H9 (cell line): Measurements from ENCODE around the gene BOD1L1. TPM values are rescaled to one million over a fixed set of nuclear protein-coding genes. Genes with fewer than 3 reads are reported as not detected.

Source experiments
- DNase-seq: peaks from one replicate; pipeline ENCODE4 v3.0.0-alpha.2; 2017
- H2AFZ ChIP-seq: one replicate; pipeline ENCODE4 v1.6.1; 2013; ENCODE audit warnings: mild to moderate bottlenecking, low read length, control low read depth, moderate library complexity
- H2AK5ac ChIP-seq: 2 replicates; pipeline ENCODE4 v1.6.1; 2013; ENCODE audit warnings: low read length, control low read depth, mixed read lengths; ENCODE audit not compliant: insufficient read length
- H2BK120ac ChIP-seq: one replicate; pipeline ENCODE4 v1.6.1; 2013; ENCODE audit warnings: low read depth, mild to moderate bottlenecking, low read length, control low read depth, inconsistent platforms; ENCODE audit not compliant: poor library complexity, severe bottlenecking
- H2BK12ac ChIP-seq: 2 replicates; pipeline ENCODE4 v1.6.1; 2013; ENCODE audit warnings: low read length, control low read depth, mixed read lengths, low read depth; ENCODE audit not compliant: insufficient read length
- H2BK15ac ChIP-seq: 2 replicates; pipeline ENCODE4 v1.6.1; 2013; ENCODE audit warnings: low read depth, low read length, control low read depth
- H2BK20ac ChIP-seq: one replicate; pipeline ENCODE4 v1.6.1; 2013; ENCODE audit warnings: low read depth, mild to moderate bottlenecking, low read length, control low read depth, inconsistent platforms; ENCODE audit not compliant: poor library complexity, severe bottlenecking
- H2BK5ac ChIP-seq: 2 replicates; pipeline ENCODE4 v1.6.1; 2013; ENCODE audit warnings: low read length, control low read depth, mixed read lengths; ENCODE audit not compliant: insufficient read length
- H3K14ac ChIP-seq: 2 replicates; pipeline ENCODE4 v1.6.1; 2013; ENCODE audit warnings: low read length, control low read depth; ENCODE audit not compliant: insufficient read depth
- H3K18ac ChIP-seq: 2 replicates; pipeline ENCODE4 v1.6.1; 2013; ENCODE audit warnings: low read depth, mild to moderate bottlenecking, mixed read lengths, low read length, control low read depth; ENCODE audit not compliant: insufficient read length
- H3K23ac ChIP-seq: 2 replicates; pipeline ENCODE4 v1.6.1; 2013; ENCODE audit warnings: low read length, control low read depth, mixed read lengths, low read depth; ENCODE audit not compliant: insufficient read length
- H3K23me2 ChIP-seq: 2 replicates; pipeline ENCODE4 v1.6.1; 2013; ENCODE audit warnings: low read depth, mild to moderate bottlenecking, mixed read lengths, low read length, control low read depth; ENCODE audit not compliant: insufficient read length, poor library complexity, severe bottlenecking
- H3K27ac ChIP-seq: 2 replicates; pipeline ENCODE4 v1.5.1; 2013; ENCODE audit warnings: low read length, control low read depth, mixed read lengths, low read depth; ENCODE audit not compliant: insufficient read length
- H3K27me3 ChIP-seq: 2 replicates; pipeline ENCODE4 v1.6.1; 2013; ENCODE audit warnings: low read length, control low read depth, inconsistent platforms; ENCODE audit not compliant: insufficient read depth
- H3K4ac ChIP-seq: 2 replicates; pipeline ENCODE4 v1.6.1; 2013; ENCODE audit warnings: low read depth, mild to moderate bottlenecking, control low read depth, inconsistent platforms, low read length, moderate library complexity
- H3K4me1 ChIP-seq: 2 replicates; pipeline ENCODE4 v1.6.1; 2013; ENCODE audit warnings: low read length, control low read depth, inconsistent platforms; ENCODE audit not compliant: insufficient read depth
- H3K4me2 ChIP-seq: 2 replicates; pipeline ENCODE4 v1.6.1; 2013; ENCODE audit warnings: low read length, control low read depth, mixed read lengths; ENCODE audit not compliant: insufficient read length, insufficient read depth
- H3K56ac ChIP-seq: 2 replicates; pipeline ENCODE4 v1.6.1; 2013; ENCODE audit warnings: low read depth, mild to moderate bottlenecking, mixed read lengths, low read length, control low read depth; ENCODE audit not compliant: insufficient read length
- H3K79me1 ChIP-seq: 2 replicates; pipeline ENCODE4 v1.6.1; 2013; ENCODE audit warnings: low read depth, mild to moderate bottlenecking, moderate library complexity, low read length, control low read depth, inconsistent platforms; ENCODE audit not compliant: insufficient read depth, poor library complexity, severe bottlenecking
- H3K79me2 ChIP-seq: 2 replicates; pipeline ENCODE4 v1.6.1; 2013; ENCODE audit warnings: low read length, control low read depth, inconsistent platforms; ENCODE audit not compliant: insufficient read depth
- H3K9ac ChIP-seq: 2 replicates; pipeline ENCODE4 v1.6.1; 2013; ENCODE audit warnings: low read length, control low read depth, mixed read lengths; ENCODE audit not compliant: insufficient read length; ENCODE audit errors: extremely low read depth
- H3K9me3 ChIP-seq: one replicate; pipeline ENCODE4 v1.6.1; 2013; ENCODE audit warnings: low read depth, low read length, inconsistent platforms; ENCODE audit not compliant: control insufficient read depth
- H3T11ph ChIP-seq: one replicate; pipeline ENCODE4 v1.6.1; 2013; ENCODE audit warnings: mild to moderate bottlenecking, low read length, control low read depth, inconsistent platforms
- H4K20me1 ChIP-seq: one replicate; pipeline ENCODE4 v1.6.1; 2013; ENCODE audit not compliant: control insufficient read depth, insufficient read length, insufficient read depth
- H4K5ac ChIP-seq: 2 replicates; pipeline ENCODE4 v1.6.1; 2013; ENCODE audit warnings: low read depth, mild to moderate bottlenecking, mixed read lengths, low read length, control low read depth; ENCODE audit not compliant: insufficient read length
- H4K8ac ChIP-seq: replicated peaks from 2 replicates; pipeline ENCODE4 v1.6.1; 2013; ENCODE audit warnings: low read length, control low read depth, mixed read lengths, low read depth; ENCODE audit not compliant: insufficient read length
- H4K91ac ChIP-seq: 2 replicates; pipeline ENCODE4 v1.6.1; 2013; ENCODE audit warnings: low read depth, mild to moderate bottlenecking, moderate library complexity, mixed read lengths, low read length, control low read depth; ENCODE audit not compliant: insufficient read length
- H3K27ac Mint-ChIP-seq, 3 experiments: 2 replicates in 2 of 3; 3 replicates in 1 of 3; pipeline ENCODE4 v1.8.0; 2020 to 2021; ENCODE audit warnings: mixed read lengths in 3 of 3, mild to moderate bottlenecking in 1 of 3, moderate library complexity in 1 of 3
- H3K27me3 Mint-ChIP-seq: 2 replicates; pipeline ENCODE4 v1.8.0; 2021; ENCODE audit warnings: low read depth, mild to moderate bottlenecking, moderate library complexity, mixed read lengths
- H3K36me3 Mint-ChIP-seq, 3 experiments: 2 replicates in 2 of 3; 3 replicates in 1 of 3; pipeline ENCODE4 v1.8.0; 2020 to 2021; ENCODE audit warnings: low read depth in 3 of 3, mixed read lengths in 3 of 3; ENCODE audit not compliant: insufficient read depth in 1 of 3
- H3K4me1 Mint-ChIP-seq, 2 experiments: 2 replicates each; pipeline ENCODE4 v1.8.0; 2020; ENCODE audit warnings: mixed read lengths in 2 of 2
- H3K4me3 Mint-ChIP-seq, 2 experiments: 2 replicates in 1 of 2; 3 replicates in 1 of 2; pipeline ENCODE4 v1.8.0; 2020 to 2021; ENCODE audit warnings: mild to moderate bottlenecking in 2 of 2, mixed read lengths in 2 of 2, moderate library complexity in 1 of 2
- H3K9me3 Mint-ChIP-seq, 2 experiments: 2 replicates in 1 of 2; 3 replicates in 1 of 2; pipeline ENCODE4 v1.8.0; 2020; ENCODE audit warnings: mild to moderate bottlenecking in 2 of 2, mixed read lengths in 2 of 2, moderate library complexity in 1 of 2
- WGBS: extraction: QIAGEN DNeasy Blood & Tissue Kit; methylation state at CpG from one replicate; pipeline ENCODE4 v1.1.7; 2013; ENCODE audit warnings: missing lambda C conversion rate, low lambda C conversion rate, mixed read lengths; ENCODE audit not compliant: insufficient read length; ENCODE audit errors: extremely low coverage; 5-methylcytosine and 5-hydroxymethylcytosine counted together
- total RNA-seq: library from RNA; stranded (reverse); gene quantifications from 2 replicates; pipeline ENCODE4 v1.2.1, GENCODE V29; 2021
- TF ChIP-seq, protein P1 (sequence below): fragments of 200-600 bp; sonication (generic); conservative IDR thresholded peaks from 3 replicates; pipeline ENCODE4 v1.8.0; 2021; ENCODE audit warnings: antibody characterized with exemption, mild to moderate bottlenecking

The BOD1L1 gene
- total RNA-seq, 1 experiment from 2014 or later, result 37.8 TPM

DNA sequence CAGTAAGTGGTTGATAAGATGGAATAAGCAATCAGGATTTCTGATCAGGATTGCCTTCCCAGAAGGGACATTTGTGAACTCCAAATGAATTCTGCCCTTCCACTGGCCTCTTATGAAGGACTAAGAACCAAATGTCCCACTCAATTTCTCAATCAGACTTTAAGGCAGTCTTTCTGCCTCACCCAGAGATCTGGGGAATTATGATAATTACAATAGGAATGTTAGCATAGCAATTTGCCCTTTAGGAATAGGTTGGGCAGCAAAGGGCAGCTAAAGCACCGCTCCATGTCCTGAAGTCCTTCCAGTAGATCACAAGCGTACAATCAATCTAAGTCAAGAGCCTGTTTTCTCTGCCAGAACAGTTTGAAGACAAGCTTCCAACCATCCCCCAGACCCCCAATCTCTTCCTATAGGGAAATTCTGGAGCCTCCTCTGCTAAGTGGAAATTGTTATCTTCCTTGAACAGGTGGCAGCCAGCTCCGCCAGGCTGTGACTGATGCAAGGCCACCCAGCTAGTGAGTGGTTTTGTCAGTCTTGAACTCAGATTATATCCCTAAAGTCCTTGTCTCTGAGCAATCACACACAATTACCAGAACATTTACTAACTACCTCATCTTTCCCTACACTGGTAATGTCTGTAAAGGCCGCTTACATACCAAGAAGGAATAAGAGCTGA lies 101.8 kb downstream of the BOD1L1 start:
- Mint-ChIP-seq H3K27ac (no peak overlapping the region), H3K4me1 (peaks cover 26 to 36% of the 10 kb centered on the region in 2 experiments)
- peaks cover 94% of the 10 kb centered on the region for H3K27me3 ChIP-seq

More for the DNA sequence above, 101.8 kb downstream of the BOD1L1 start:
- no peak overlapping the region for H2BK12ac ChIP-seq
- no CpG with 5 or more reads among the region's 4 CpGs for WGBS
- no peaks in the 10 kb centered on the region; the same call in 1 of the 2 replicates for H3K4me1 ChIP-seq
- H2BK5ac ChIP-seq, result no peak overlapping the region
- no peak overlapping the region for H4K91ac ChIP-seq
- H3K23me2 ChIP-seq, result peaks cover 7% of the 10 kb centered on the region
- TF ChIP-seq, protein P1, sequence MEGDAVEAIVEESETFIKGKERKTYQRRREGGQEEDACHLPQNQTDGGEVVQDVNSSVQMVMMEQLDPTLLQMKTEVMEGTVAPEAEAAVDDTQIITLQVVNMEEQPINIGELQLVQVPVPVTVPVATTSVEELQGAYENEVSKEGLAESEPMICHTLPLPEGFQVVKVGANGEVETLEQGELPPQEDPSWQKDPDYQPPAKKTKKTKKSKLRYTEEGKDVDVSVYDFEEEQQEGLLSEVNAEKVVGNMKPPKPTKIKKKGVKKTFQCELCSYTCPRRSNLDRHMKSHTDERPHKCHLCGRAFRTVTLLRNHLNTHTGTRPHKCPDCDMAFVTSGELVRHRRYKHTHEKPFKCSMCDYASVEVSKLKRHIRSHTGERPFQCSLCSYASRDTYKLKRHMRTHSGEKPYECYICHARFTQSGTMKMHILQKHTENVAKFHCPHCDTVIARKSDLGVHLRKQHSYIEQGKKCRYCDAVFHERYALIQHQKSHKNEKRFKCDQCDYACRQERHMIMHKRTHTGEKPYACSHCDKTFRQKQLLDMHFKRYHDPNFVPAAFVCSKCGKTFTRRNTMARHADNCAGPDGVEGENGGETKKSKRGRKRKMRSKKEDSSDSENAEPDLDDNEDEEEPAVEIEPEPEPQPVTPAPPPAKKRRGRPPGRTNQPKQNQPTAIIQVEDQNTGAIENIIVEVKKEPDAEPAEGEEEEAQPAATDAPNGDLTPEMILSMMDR, result no peak
- no peak overlapping the region for H2AK5ac ChIP-seq
- no peak overlapping the region for H3K4me2 ChIP-seq
- H3K79me2 ChIP-seq, result no peaks in the 10 kb centered on the region
- no peak overlapping the region for H3K14ac ChIP-seq
- no peak overlapping the region for H2BK120ac ChIP-seq
- H3K9me3 ChIP-seq, result peaks cover 8% of the 10 kb centered on the region
- no peak overlapping the region for H2BK20ac ChIP-seq
- no peak overlapping the region for H2BK15ac ChIP-seq
- DNase-seq, result no peak
- no peak overlapping the region for H3K4ac ChIP-seq
- no peak overlapping the region for H3K27ac ChIP-seq
- no peak overlapping the region for H3K9ac ChIP-seq
- H3K27me3 Mint-ChIP-seq, result peaks cover 98% of the 10 kb centered on the region
- H4K5ac ChIP-seq, result no peak overlapping the region
- H4K8ac ChIP-seq, result no peak overlapping the region
- no peak overlapping the region for H2AFZ ChIP-seq
- no peaks in the 10 kb centered on the region for H3K79me1 ChIP-seq
- H4K20me1 ChIP-seq, result no peaks in the 10 kb centered on the region
- peaks cover 11 to 13% (median 12%) of the 10 kb centered on the region in 3 experiments for H3K36me3 Mint-ChIP-seq
- H3K18ac ChIP-seq, result no peak overlapping the region
- no peak overlapping the region for H3K56ac ChIP-seq
- H3K9me3 Mint-ChIP-seq, result peaks cover 10 to 15% of the 10 kb centered on the region in 2 experiments
- no peak overlapping the region for H3T11ph ChIP-seq
- H3K4me3 Mint-ChIP-seq, result no peak overlapping the region
- H3K23ac ChIP-seq, result no peak overlapping the region
